Measurements from ENCODE around the gene TMEM200B.

- TF ChIP-seq GATA2 (IDR thresholded peaks at IDR 0.05; ENCODE audit: low read depth, low read length) (no peak), GATA3 (IDR thresholded peaks at IDR 0.05; ENCODE audit: low read depth, low read length) (no peak)
Measured at GRCh38 chr1:29156543-29157268, 33.0 kb upstream of the TMEM200B start.

Data from SH-SY5Y (cell line).